ENCODE results near the gene WDR73.
"Not testable (repeated sequence)": the region's sequence is repeated elsewhere in the genome, so short reads cannot be mapped to it uniquely, and the experiment has no call there.

Gene WDR73

GRCh38 chr15:84645496-84645895 is 8.6 kb downstream of the WDR73 start:
- H3K36me3 Mint-ChIP-seq, result peaks cover 50% of the 10 kb centered on the region
- H3K4me1 Mint-ChIP-seq, result peaks cover 6% of the 10 kb centered on the region
- H3K9me3 Mint-ChIP-seq, result no peaks in the 10 kb centered on the region
- H3K27ac Mint-ChIP-seq, result no peak overlapping the region
- no peaks in the 10 kb centered on the region for H3K27me3 Mint-ChIP-seq
- no peak for ATAC-seq
- no peak overlapping the region for H3K4me3 Mint-ChIP-seq

GRCh38 chr15:84643838-84644237 is 10.2 kb downstream of the WDR73 start:
- Mint-ChIP-seq H3K4me1 (peaks cover under 1% of the 10 kb centered on the region), H3K27me3 (no peaks in the 10 kb centered on the region), H3K27ac (no peak overlapping the region), H3K36me3 (peaks cover 49% of the 10 kb centered on the region), H3K9me3 (no peaks in the 10 kb centered on the region), H3K4me3 (no peak overlapping the region)
- ATAC-seq, result no peak

- not testable (repeated sequence) for H3K4me3 Mint-ChIP-seq, H3K4me1 Mint-ChIP-seq, H3K9me3 Mint-ChIP-seq, H3K27me3 Mint-ChIP-seq, ATAC-seq, H3K27ac Mint-ChIP-seq
- peaks cover 45% of the 10 kb centered on the region for H3K36me3 Mint-ChIP-seq
These were observed 11.4 kb downstream of the WDR73 start for GRCh38 chr15:84642640-84643039.

- H3K27ac Mint-ChIP-seq, result not testable (repeated sequence)
These were observed 12.2 kb downstream of the WDR73 start for GRCh38 chr15:84641871-84642270.

GRCh38 chr15:84638103-84638502 is 16.0 kb downstream of the WDR73 start:
- no peak overlapping the region for H3K27ac Mint-ChIP-seq
- H3K4me3 Mint-ChIP-seq, result no peak overlapping the region
- no peak for ATAC-seq
- H3K27me3 Mint-ChIP-seq, result no peaks in the 10 kb centered on the region
- H3K36me3 Mint-ChIP-seq, result peaks cover 23% of the 10 kb centered on the region
- H3K4me1 Mint-ChIP-seq, result peaks cover 22% of the 10 kb centered on the region
- no peaks in the 10 kb centered on the region for H3K9me3 Mint-ChIP-seq

More at GRCh38 chr15:84641871-84642270, 12.2 kb downstream of the WDR73 start:
- not testable (repeated sequence) for H3K4me3 Mint-ChIP-seq, ATAC-seq, H3K9me3 Mint-ChIP-seq, H3K4me1 Mint-ChIP-seq, H3K27me3 Mint-ChIP-seq
- H3K36me3 Mint-ChIP-seq, result peaks cover 41% of the 10 kb centered on the region

- Mint-ChIP-seq H3K36me3 (peaks cover 20% of the 10 kb centered on the region), H3K4me1 (peaks cover 48% of the 10 kb centered on the region), H3K27me3 (no peaks in the 10 kb centered on the region), H3K27ac (peak overlapping the region; percentile 65), H3K4me3 (peak overlapping the region; percentile 92), H3K9me3 (no peaks in the 10 kb centered on the region)
- ATAC-seq, result no peak
These were observed 19.8 kb downstream of the WDR73 start for GRCh38 chr15:84634228-84634837.

GRCh38 chr15:84633311-84634227 is 20.5 kb downstream of the WDR73 start:
- peak; percentile 80 for ATAC-seq
- H3K9me3 Mint-ChIP-seq, result no peaks in the 10 kb centered on the region

GRCh38 chr15:84631706-84632272 is 22.3 kb downstream of the WDR73 start:
- Mint-ChIP-seq H3K9me3 (no peaks in the 10 kb centered on the region), H3K4me3 (peak overlapping the region; percentile 92), H3K27ac (peak overlapping the region; percentile 94), H3K4me1 (peaks cover 44% of the 10 kb centered on the region), H3K27me3 (no peaks in the 10 kb centered on the region), H3K36me3 (peaks cover 8% of the 10 kb centered on the region)
- no peak for ATAC-seq

More at GRCh38 chr15:84633311-84634227, 20.5 kb downstream of the WDR73 start:
- Mint-ChIP-seq H3K27me3 (no peaks in the 10 kb centered on the region), H3K27ac (peak overlapping the region; percentile 65), H3K36me3 (peaks cover 16% of the 10 kb centered on the region), H3K4me1 (peaks cover 49% of the 10 kb centered on the region), H3K4me3 (peak overlapping the region; percentile 92)

- peaks cover 17% of the 10 kb centered on the region for H3K36me3 Mint-ChIP-seq
- peak overlapping the region; percentile 94 for H3K27ac Mint-ChIP-seq
- no peaks in the 10 kb centered on the region for H3K9me3 Mint-ChIP-seq
- H3K27me3 Mint-ChIP-seq, result no peaks in the 10 kb centered on the region
- no peak for ATAC-seq
- no peak overlapping the region for H3K4me3 Mint-ChIP-seq
- H3K4me1 Mint-ChIP-seq, result peaks cover 27% of the 10 kb centered on the region
These were observed 25.1 kb downstream of the WDR73 start for GRCh38 chr15:84629033-84629432.

GRCh38 chr15:84625123-84625522 is 29.0 kb downstream of the WDR73 start:
- peaks cover 53% of the 10 kb centered on the region for H3K36me3 Mint-ChIP-seq
- no peaks in the 10 kb centered on the region for H3K27me3 Mint-ChIP-seq
- H3K9me3 Mint-ChIP-seq, result peaks cover 9% of the 10 kb centered on the region
- no peak for ATAC-seq
- H3K4me1 Mint-ChIP-seq, result peaks cover 9% of the 10 kb centered on the region
- H3K27ac Mint-ChIP-seq, result no peak overlapping the region
- no peak overlapping the region for H3K4me3 Mint-ChIP-seq

GRCh38 chr15:84624359-84624758 is 29.7 kb downstream of the WDR73 start:
- H3K4me3 Mint-ChIP-seq, result no peak overlapping the region
- H3K9me3 Mint-ChIP-seq, result peaks cover 9% of the 10 kb centered on the region
- H3K36me3 Mint-ChIP-seq, result peaks cover 60% of the 10 kb centered on the region
- H3K27ac Mint-ChIP-seq, result peak overlapping the region; percentile 4
- H3K4me1 Mint-ChIP-seq, result peaks cover 1% of the 10 kb centered on the region
- no peaks in the 10 kb centered on the region for H3K27me3 Mint-ChIP-seq
- ATAC-seq, result no peak

- H3K27me3 Mint-ChIP-seq, result no peaks in the 10 kb centered on the region
- H3K27ac Mint-ChIP-seq, result no peak overlapping the region
- peaks cover 9% of the 10 kb centered on the region for H3K9me3 Mint-ChIP-seq
- H3K36me3 Mint-ChIP-seq, result peaks cover 69% of the 10 kb centered on the region
- peaks cover 2% of the 10 kb centered on the region for H3K4me1 Mint-ChIP-seq
- H3K4me3 Mint-ChIP-seq, result no peak overlapping the region
- no peak for ATAC-seq
These were observed 32.6 kb downstream of the WDR73 start for GRCh38 chr15:84621358-84621979.

- H3K4me1 Mint-ChIP-seq, result peaks cover 6% of the 10 kb centered on the region
- no peaks in the 10 kb centered on the region for H3K27me3 Mint-ChIP-seq
- no peak for ATAC-seq
- peaks cover 70% of the 10 kb centered on the region for H3K36me3 Mint-ChIP-seq
- H3K4me3 Mint-ChIP-seq, result no peak overlapping the region
- H3K9me3 Mint-ChIP-seq, result peaks cover 9% of the 10 kb centered on the region
- no peak overlapping the region for H3K27ac Mint-ChIP-seq
These were observed 33.5 kb downstream of the WDR73 start for GRCh38 chr15:84620626-84621025.

GRCh38 chr15:84616235-84616634 is 37.8 kb downstream of the WDR73 start:
- Mint-ChIP-seq H3K4me3 (no peak overlapping the region), H3K4me1 (peaks cover 12% of the 10 kb centered on the region), H3K27ac (no peak overlapping the region), H3K9me3 (peaks cover 8% of the 10 kb centered on the region), H3K27me3 (no peaks in the 10 kb centered on the region), H3K36me3 (peaks cover 46% of the 10 kb centered on the region)
- no peak for ATAC-seq

- Mint-ChIP-seq H3K27ac (no peak overlapping the region), H3K27me3 (no peaks in the 10 kb centered on the region), H3K9me3 (no peaks in the 10 kb centered on the region), H3K4me1 (peaks cover 34% of the 10 kb centered on the region), H3K36me3 (peaks cover 41% of the 10 kb centered on the region), H3K4me3 (no peak overlapping the region)
- ATAC-seq, result no peak
These were observed 42.5 kb downstream of the WDR73 start for GRCh38 chr15:84611631-84612030.

All from stimulated activated memory B cell treated with anti-CD40 and anti-IgM and Interleukin-4, amounts not matched to agents 10 μg/mL and 1 μg/mL and 100 μg/mL, for 72 hours (primary cell).